ENCODE results near the gene SORCS2. TPM values are rescaled to one million over a fixed set of nuclear protein-coding genes. Genes with fewer than 3 reads are reported as not detected.
"Not testable (repeated sequence)": the region's sequence is repeated elsewhere in the genome, so short reads cannot be mapped to it uniquely, and the experiment has no call there.

SORCS2 gene
- total RNA-seq, 2 donors from 2014 or later = 0.21 to 0.92 TPM

GRCh38 chr4:7585768-7586167 is 393.4 kb downstream of the SORCS2 start:
- no peak for ATAC-seq
- no peak for DNase-seq
- intact Hi-C loops (cut with DNase I, micrococcal nuclease) = no loop called here

DNA sequence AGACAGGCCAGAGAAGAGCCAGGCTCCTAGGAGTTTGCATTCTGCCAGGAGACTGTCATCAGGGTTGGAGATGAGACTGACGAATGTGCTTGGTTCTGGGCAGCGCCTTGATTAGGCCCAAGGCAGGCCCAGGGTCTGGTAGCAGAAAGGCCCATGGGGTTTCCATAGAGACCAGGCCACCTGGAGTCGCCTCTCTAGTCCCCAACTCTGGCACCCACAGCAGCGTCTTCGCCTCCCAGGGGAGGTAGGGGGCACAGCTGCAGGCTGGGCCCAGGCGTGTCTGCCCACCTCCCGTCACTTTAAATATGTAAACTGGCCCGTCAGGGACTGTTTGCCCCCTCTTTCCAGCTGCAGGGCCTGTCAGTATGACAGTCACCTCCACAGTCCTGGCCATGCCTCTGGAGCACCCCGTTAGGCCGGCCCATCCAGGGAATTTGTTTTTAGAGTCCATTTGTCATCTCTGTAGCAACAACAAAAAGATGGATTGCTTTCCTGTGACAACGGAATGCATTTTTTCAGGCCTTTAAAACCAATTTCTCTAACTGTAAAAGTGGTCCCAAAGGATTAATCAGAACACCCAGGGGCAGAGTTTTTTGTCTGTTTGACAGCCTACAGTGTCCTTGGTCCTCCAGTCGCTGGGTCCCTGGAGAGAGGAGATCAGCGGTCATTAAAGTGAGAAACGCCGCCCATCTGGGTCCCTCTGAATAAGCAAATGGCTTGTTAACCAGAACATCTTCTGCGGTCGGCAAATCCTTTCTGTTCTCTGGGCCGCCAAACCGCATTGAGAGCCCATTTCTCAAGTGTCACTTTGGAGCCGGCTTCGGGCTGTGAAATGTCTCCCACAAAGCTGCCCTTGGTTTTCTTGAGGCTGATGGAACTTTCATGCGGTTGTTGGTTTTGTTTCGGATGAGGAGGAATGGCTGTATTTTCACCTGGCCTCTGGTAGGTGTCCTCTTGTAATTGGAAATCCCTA is 395.4 kb downstream of the SORCS2 start:
- DNase-seq (no peak), ATAC-seq (no peak)
- intact Hi-C loops (cut with DNase I, micrococcal nuclease) = no loop called here

DNA sequence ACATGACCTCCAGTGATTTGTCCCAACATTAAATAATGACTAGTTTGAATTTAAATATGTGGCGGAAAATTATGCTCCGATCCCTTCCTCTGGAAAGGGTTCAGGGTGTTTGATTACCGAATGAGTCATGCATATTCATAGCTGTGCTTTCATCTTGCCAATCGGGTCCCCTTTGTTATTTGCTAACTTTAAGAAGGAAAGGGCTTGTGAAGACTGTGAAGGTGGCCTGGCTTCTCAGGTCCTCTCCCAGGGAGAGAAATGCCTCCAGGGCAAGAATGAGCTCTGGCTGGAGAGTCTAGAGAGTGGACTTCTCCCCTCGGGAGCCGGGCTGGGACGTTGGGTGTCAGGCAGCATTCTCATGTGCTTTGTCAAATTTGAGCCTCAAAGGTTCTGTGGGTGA is 397.9 kb downstream of the SORCS2 start:
- ATAC-seq (no peak), DNase-seq (no peak)
- intact Hi-C loops (cut with DNase I, micrococcal nuclease) = no loop called here

DNA sequence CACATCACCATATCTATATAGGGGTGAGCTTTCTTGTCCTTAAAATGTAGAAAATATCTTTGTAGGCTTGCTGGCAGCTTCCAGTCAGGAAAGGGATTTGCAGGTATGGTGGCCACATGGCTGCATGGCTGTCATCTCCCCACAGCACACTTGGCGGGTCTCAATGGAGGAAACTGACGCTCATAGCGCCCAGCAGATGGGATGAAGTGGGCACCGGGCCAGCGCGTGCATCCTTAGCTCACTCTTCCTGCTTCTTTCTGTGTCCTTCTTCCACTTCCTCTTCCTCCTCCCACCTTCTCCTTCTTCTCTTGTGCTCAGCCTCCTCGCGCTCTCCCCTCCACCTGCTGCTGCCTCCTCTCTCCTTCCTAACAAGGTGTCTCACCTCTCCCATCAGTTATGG is 398.6 kb downstream of the SORCS2 start:
- no peak for ATAC-seq

GRCh38 chr4:7591409-7592053 is 399.2 kb downstream of the SORCS2 start:
- DNase-seq = no peak
- intact Hi-C loops (cut with DNase I, micrococcal nuclease) = no loop called here
- no peak for ATAC-seq

More for the DNA sequence above, 398.6 kb downstream of the SORCS2 start:
- intact Hi-C loops (cut with DNase I, micrococcal nuclease) = no loop called here
- DNase-seq = no peak

DNA sequence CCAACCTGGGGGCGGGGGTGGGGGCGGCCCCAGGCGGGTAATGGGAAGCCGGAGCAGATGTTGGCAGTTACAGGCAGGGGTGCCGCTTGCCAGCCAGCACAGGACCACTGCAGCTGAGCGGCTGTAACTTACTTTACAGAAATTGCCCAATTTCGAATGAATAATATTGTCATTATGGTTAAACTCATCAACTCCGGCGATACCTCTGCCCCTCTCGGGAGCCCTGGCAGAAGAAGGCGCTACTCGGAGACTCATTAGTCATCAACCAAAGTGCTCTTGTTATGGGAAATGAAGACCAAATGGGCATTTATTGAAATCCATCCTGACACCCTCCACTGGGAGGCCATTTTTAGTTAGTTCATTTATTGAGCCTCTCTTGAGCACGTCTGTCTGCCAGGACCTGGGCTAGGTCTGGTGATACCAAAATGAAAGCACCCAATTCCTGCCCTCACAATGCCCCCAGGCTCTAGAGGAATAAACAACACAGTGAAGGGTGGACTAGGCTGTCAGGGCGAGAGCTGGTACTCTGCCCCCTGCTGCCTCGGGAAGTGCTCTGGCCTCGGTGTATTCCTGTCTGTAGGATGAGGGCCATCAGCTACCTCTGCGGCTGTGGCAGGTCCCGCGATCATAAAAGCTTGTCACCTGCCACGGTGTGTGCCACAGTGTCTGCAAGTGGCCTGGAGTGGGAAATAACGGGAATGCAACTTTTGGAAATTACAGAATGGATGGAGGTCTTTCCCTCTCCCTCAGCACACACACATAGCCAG is 401.5 kb downstream of the SORCS2 start:
- ATAC-seq (no peak), DNase-seq (no peak)
- intact Hi-C loops (cut with DNase I, micrococcal nuclease) = no loop called here

GRCh38 chr4:7595934-7596461 is 403.7 kb downstream of the SORCS2 start:
- no peak for DNase-seq
- no peak for ATAC-seq
- intact Hi-C loops (cut with DNase I, micrococcal nuclease) = no loop called here

- no peak for ATAC-seq
- no peak for DNase-seq
- intact Hi-C loops (cut with DNase I, micrococcal nuclease) = no loop called here
Observed at GRCh38 chr4:7596918-7597606, 404.7 kb downstream of the SORCS2 start.

- ATAC-seq = no peak
- no peak for DNase-seq
- intact Hi-C loops (cut with DNase I, micrococcal nuclease) = no loop called here
Observed at GRCh38 chr4:7598939-7599790, 406.8 kb downstream of the SORCS2 start.

DNA sequence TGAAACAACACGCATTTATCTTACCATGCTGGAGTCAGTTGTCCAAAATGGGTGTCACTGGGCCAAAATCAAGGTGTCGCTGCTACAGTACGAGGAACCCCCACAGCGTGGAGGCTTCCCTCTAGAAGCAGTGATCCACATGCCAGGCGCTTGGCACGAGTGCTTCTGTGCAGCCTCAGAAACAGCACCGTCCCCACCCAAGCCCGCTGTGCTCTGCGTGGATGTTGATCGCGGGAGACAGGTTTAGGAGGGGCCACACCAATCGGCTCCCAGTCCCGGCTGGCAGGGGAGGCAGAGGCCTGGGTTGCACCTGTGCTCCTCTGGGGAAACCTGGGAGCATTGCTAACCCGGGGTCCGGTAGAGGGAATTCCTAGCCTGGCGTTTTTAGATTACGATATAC is 407.9 kb downstream of the SORCS2 start:
- no peak for ATAC-seq
- intact Hi-C loops (cut with DNase I, micrococcal nuclease) = no loop called here
- DNase-seq = no peak

DNA sequence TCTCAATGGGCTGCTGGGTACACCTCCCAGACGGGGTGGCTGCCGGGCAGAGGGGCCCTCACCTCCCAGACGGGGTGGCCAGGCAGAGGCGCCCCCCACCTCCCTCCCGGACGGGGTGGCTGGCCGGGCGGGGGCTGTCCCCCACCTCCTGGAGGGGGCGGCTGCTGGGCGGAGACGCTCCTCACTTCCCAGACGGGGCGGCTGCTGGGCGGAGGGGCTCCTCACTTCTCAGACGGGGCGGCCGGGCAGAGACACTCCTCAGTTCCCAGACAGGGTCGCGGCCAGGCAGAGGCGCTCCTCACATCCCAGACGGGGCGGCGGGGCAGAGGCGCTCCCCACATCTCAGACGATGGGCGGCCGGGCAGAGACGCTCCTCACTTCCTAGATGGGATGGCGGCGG is 409.8 kb downstream of the SORCS2 start:
- ATAC-seq; DNase-seq; intact Hi-C loops (cut with DNase I, micrococcal nuclease): not testable (repeated sequence)

DNA sequence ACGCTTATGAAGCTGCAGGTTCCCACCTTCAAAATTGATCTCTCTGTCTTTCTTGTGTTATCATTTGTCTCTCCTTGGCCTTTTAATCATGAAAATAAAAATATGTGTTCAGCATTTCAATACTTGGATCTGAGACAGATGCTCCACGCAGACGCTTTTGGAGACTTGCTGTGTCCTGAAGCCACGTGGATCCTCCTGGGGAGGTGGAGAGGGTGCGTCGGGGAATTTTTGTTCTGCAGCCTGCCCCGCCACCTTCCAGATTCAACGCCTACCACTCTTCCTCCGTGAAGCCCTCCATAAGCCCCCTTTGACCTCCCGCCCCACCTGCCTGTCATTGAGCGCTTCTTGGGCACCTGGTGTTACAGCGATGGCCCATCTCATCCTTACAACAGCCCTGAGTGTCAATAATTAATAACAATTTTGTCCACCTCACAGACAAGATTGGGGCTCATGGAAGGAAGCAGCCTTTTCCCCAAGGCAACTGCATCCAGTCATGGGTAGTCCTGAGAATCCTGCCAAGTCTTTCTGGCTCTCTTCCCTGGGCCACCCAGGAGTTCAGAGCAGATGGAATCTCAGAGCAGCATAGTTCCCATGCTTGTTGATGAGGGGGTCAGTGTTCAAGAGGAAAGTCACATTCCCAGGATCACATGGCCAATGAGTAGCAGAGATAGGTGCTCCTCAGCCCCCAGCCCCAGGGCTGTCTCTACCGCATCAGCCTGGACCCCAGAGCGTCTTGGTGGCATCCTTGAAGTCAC is 415.0 kb downstream of the SORCS2 start:
- DNase-seq (no peak), ATAC-seq (no peak)
- intact Hi-C loops (cut with DNase I, micrococcal nuclease) = no loop called here

DNA sequence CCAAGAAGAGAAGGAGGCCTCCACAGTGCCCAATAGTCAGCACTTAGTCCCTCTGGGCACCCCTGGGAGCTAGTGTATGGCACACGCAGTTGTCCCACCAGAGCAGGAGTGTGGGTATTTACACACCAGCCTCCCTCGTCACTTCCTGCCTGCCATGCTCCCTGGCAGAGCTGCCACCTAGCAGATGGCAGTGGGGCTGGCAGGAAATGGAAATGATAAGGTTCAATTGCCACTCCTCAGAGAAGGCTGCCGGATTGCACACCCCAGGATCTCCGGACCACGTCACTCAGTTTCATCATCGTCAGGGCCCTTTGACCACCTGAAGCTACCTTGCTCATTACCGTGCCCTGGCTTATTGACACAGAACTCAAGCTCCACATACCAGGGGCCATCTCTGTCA is 415.7 kb downstream of the SORCS2 start:
- ATAC-seq (no peak), DNase-seq (no peak)

DNA sequence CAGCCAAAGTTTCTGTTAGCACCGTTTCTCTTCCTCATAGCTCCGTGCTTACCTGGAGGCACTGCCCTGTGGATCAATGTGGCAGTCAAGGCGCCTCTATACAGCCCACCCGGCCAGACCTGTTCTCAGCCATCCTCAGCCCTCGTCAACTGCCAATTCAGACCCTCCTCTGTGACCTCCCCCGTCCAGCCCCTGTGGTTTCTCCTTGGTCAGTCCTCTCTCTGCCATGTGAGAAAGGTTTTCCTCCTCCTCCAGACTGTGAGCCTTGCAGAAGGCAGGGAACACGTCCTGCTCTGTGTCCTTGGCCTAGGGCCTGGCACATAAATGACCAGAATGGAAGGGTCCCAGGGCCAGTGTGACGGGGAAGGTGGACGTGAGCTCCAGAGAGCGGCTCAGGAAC is 417.0 kb downstream of the SORCS2 start:
- ATAC-seq (no peak), DNase-seq (no peak)
- intact Hi-C loops (cut with DNase I, micrococcal nuclease) = no loop called here

More for the DNA sequence above, 415.7 kb downstream of the SORCS2 start:
- intact Hi-C loops (cut with DNase I, micrococcal nuclease) = no loop called here

DNA sequence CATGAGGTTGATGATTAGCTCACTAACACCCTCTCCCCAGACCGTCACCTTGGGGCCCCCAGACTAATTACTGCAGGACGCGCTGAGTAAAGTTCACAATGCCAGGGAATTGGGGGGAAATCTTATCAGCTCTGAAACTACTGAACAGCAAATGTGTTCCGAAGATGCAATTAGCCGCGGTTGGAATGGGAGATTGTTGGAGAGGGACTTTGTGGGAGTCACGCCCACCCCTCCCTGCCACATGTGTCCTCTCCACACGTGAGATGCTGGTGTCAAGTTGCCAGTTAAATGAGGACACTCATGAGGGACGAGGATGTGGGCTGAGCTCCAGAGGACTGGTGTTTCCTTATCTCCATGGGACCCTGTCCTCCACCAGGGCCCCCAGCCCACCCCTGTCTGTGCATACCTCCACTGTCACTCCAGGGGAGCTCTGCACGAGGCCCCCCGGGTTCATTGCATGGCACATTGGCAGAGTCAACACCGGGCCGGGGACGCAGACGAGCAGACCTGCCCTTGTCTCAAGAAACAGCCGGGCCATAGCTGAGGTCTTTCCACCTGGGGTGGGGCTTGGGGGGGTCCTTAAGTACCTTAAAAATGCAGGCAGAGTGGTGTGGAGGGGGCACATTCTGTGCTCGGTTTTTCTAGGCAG is 417.8 kb downstream of the SORCS2 start:
- intact Hi-C loops (cut with DNase I, micrococcal nuclease) = no loop called here
- DNase-seq (no peak), ATAC-seq (no peak)

GRCh38 chr4:7610841-7611240 is 418.5 kb downstream of the SORCS2 start:
- DNase-seq (no peak), ATAC-seq (no peak)
- intact Hi-C loops (cut with DNase I, micrococcal nuclease) = no loop called here

All from left colon (tissue), 2 donors.